A549 treated with Mapracorat at 1 μM for 4 hours (cell line): ENCODE data around the gene SLC44A4. TPM values are rescaled to one million over a fixed set of nuclear protein-coding genes. Genes with fewer than 3 reads are reported as not detected.

Experiments
- total RNA-seq: library from RNA; stranded (reverse); fragments of 200-300 nt; extraction: Qiagen RNA extraction; gene quantifications from 5 replicates; pipeline ENCODE4 v1.2.3, GENCODE V29; 2022

The SLC44A4 gene
- total RNA-seq: 0.15 TPM in 1 of 5 replicates, not detected in the others

DNA sequence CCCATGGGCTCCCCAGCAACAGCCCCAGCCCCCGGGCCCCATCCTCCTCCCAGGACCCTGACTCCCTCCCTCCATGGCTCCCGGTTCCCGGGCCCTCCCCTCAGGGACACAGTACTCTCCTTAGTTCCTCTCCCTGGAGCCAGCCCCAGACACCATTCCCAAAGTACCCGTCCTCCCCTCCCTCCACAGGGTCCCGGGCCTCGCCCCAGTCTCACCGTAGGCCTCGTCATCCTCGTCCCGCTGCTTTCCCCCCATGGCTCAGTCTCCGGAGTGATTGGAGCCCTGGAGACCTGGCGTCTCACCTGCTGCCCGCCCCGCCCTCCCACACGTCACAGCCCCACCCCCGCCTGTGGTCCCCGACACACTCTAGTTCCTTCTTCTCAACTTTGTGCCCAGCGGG, at the start of gene SLC44A4:
TSS of gene SLC44A4 (minus strand) at position 272 of the 400 bp plus-strand sequence. CDS start at position 255, 17 bp downstream.

DNA sequence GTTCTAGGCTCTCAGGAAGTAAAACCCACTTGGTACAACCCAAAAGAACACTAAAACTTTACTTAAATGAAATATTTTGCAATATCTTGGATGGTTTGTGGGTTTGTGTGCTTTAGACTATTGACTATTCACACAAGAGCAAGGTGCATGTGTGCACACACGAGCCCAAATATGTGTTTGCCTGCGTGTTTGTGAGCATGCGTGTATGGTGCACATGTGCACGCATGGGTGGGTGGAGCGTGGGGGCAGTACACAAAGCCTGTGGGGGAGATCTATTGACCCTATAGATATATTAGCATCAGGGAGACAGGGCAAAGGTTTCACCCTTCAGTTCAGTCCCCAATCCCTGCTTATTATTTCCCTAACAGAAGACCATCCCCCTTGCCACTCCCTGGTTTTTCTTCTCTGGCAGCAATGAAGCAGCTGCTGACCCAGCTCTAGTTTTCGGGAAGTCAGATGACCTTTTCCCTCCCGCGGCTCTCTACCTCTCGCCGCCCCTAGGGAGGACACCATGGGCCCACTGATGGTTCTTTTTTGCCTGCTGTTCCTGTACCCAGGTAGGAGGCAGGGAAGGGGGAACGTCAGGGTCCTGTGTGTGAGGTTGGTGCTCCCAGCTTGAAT, 48.6 kb upstream of the SLC44A4 start, which contains the start of gene C2:
TSS of gene C2 (plus strand) at position 476 of the 621 bp plus-strand sequence. CDS start at position 512, 36 bp downstream.

DNA sequence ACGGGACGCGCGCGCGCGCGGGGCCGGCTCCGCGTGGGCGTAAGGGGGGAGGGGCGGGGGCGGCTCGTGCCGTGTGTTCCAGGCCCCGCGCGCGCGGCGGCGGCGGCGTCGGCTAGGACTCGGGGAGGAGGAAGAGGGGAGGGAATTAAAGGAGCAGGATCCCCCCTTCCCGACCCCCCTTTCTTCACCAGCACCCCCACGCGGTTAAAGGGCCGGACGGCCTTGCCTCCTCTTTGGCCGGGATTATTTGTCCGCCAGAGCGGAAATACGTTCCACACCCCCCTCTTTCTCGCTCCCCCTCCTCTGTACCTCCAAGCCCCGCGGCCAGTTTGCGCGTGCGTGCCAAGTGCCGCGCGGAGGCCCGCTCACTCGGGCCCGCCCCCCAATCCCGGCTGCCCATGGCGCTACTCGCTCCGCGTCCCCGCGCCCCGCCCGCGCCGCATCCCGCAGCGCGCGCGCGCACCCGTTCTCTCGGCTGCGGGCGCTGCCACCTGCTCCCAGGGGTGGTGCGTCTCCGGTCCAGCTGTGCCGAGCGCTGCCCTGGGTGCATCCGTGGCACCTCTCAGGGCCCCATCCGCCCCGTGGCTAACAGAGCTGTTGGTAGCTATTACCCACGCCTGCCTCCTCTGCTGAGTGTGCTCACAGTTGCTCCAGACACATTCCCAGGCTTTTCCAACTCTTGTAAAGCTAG, 23.3 kb upstream of the SLC44A4 start, which contains the start of gene ZBTB12:
TSS of gene ZBTB12 (minus strand) at position 134 of the 691 bp plus-strand sequence. CDS start 781 bp downstream, outside the sequence.

DNA sequence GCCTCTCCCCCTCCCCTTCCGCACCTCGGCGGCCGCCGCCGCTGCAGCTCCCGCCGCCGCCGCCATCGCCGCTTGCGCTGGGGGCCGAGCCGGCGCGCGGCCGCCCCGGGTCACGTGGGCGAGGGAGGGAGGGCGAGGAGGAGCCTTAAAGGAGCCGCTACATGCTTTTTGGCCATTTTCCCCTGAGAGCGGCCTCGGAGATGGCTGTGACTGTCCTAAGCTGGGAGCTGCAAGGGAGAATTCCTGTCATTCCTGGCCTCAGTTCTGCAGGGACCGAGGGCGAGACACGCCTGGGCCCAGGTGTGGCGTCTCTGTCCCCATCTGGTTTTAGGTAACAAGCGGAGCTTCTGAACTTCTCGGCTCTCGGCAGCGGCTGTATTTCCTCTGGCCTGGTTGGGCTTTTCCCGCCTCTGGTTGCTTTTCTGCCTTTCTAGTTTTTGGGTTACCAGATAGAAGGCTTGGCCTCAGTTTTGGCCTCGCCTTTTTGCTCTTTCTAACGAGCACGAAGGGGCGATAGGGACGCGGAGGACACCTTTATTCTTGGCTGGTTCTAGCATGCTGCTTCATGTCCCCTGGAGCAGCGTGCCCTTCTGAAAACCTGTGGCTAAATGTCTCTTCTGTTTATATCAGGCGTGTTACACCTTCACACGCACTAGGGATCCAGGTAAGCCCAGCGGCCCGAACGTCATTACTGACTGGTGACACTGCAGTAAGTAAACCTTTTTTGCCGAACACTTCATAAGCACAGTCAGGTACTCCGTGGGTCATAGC, 19.0 kb upstream of the SLC44A4 start, which contains the start of gene EHMT2:
TSS of gene EHMT2 (minus strand) at position 87 of the 771 bp plus-strand sequence. CDS start at position 66, 21 bp downstream.

DNA sequence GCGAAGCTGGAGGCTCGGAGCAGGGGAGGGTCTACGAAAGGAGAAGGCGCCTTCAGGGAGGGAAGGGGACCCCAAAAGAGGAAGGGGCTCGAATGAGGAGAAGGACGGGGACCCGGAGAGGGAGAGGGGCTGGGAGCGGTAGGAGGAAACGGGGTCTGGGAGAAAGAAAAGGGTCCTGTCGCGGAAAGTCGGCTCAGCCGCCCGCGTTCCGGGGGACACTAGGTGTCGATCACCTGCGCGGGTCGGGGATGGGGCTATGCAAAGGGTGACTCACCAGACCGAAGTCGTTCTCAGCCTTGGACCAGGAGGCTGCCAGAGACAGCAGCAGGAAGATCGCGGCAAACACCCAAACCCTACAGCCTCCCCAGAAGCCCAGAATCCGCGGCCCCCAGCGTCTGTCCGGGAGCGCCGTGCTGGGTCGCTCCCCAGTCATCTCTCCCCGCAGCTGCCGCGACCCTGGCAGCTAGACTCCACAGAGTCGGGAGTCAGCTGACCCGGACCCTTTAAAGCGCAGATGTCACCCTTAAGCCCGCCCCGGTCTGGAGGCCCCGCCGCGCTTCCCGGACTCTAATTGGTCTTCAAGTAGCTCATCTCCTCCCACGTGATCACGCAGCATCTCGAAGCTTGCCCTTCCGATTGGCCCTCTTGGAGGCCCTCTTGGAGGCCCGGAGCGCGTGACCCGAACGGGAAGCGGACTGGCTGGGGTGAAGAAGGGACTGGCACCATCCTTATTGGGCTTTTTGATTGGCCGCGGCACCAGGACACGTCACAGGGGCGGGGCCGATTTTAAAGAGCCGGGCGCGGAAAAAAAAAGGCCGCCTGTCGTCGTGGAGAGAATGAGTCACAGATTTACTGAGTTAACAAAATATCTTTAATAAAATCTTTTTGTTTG, 16.2 kb downstream of the SLC44A4 start, which contains the start of gene NEU1:
TSS of gene NEU1 (minus strand) at position 478 of the 892 bp plus-strand sequence. CDS start at position 433, 45 bp downstream.

DNA sequence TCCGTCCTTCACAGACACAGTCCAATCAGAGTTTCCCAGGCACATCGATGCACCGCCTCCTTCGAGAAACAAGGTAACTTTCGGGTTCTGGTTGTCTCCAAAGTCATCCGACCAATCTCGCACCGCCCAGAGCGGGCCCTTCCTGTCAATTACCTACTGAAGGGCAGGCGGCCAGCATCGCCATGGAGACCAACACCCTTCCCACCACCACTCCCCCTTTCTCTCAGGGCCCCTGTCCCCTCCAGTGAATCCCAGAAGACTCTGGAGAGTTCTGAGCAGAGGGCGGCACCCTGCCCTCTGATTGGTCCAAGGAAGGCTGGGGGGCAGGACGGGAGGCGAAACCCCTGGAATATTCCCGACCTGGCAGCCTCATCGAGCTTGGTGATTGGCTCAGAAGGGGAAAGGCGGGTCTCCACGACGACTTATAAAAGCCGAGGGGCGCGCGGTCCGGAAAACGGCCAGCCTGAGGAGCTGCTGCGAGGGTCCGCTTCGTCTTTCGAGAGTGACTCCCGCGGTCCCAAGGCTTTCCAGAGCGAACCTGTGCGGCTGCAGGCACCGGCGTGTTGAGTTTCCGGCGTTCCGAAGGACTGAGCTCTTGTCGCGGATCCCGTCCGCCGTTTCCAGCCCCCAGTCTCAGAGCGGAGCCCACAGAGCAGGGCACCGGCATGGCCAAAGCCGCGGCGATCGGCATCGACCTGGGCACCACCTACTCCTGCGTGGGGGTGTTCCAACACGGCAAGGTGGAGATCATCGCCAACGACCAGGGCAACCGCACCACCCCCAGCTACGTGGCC, 51.3 kb downstream of the SLC44A4 start, which contains the start of gene HSPA1B:
TSS of gene HSPA1B (plus strand) at position 453 of the 794 bp plus-strand sequence. CDS start at position 666, 213 bp downstream.

DNA sequence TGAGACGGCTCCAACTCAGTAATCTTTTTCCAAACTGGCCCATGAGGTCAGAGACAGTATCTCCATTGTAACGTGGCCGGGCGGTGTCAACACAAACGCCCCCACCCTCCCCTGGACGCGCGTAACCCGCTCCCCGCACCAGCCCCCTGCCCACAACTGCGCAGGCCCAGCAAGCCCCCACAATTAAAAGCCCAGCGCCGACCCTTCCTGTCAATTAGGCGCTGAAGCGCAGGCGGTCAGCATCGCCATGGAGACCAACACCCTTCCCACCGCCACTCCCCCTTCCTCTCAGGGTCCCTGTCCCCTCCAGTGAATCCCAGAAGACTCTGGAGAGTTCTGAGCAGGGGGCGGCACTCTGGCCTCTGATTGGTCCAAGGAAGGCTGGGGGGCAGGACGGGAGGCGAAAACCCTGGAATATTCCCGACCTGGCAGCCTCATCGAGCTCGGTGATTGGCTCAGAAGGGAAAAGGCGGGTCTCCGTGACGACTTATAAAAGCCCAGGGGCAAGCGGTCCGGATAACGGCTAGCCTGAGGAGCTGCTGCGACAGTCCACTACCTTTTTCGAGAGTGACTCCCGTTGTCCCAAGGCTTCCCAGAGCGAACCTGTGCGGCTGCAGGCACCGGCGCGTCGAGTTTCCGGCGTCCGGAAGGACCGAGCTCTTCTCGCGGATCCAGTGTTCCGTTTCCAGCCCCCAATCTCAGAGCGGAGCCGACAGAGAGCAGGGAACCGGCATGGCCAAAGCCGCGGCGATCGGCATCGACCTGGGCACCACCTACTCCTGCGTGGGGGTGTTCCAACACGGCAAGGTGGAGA, 63.6 kb downstream of the SLC44A4 start, which contains the start of the genes HSPA1A and HSPA1L:
TSS of gene HSPA1A (plus strand) at position 519 of the 814 bp plus-strand sequence. CDS start at position 733, 214 bp downstream.
TSS of gene HSPA1L (minus strand) at position 259 of the 814 bp plus-strand sequence. CDS start 3,311 bp downstream, outside the sequence.

Other genes starting within 250 kb of the SLC44A4 start
- 106 to 148 TPM (median 138 TPM) in 5 replicates for gene BAG6, start 226.3 kb downstream of the SLC44A4 start, total RNA-seq
- 2.8 to 3.7 TPM (median 2.9 TPM) in 5 replicates for gene APOM, start 223.1 kb downstream of the SLC44A4 start, total RNA-seq
- gene C6orf47, start 218.2 kb downstream of the SLC44A4 start, total RNA-seq: 11.1 to 12.4 TPM (median 11.6 TPM) in 5 replicates
- gene GPANK1, start 214.0 kb downstream of the SLC44A4 start, total RNA-seq: 10.2 to 12.1 TPM (median 11.4 TPM) in 5 replicates
- 167 to 177 TPM (median 171 TPM) in 5 replicates for gene CSNK2B, start 212.9 kb downstream of the SLC44A4 start, total RNA-seq
- gene LY6G5B, start 209.0 kb downstream of the SLC44A4 start, total RNA-seq: 2.1 to 5.7 TPM (median 3.8 TPM) in 5 replicates
- gene LY6G5C, start 197.9 kb downstream of the SLC44A4 start, total RNA-seq: 0.92 to 1.6 TPM (median 1.1 TPM) in 5 replicates
- gene ABHD16A, start 175.7 kb downstream of the SLC44A4 start, total RNA-seq: 11.3 to 19.8 TPM (median 18.4 TPM) in 5 replicates
- gene LY6G6F, start 172.1 kb downstream of the SLC44A4 start, total RNA-seq: not detected in 5 replicates
- gene LY6G6D, start 163.6 kb downstream of the SLC44A4 start, total RNA-seq: not detected in 5 replicates
- gene LY6G6C, start 157.3 kb downstream of the SLC44A4 start, total RNA-seq: 0.21 to 0.24 TPM (median 0.23 TPM) in 3 of 5 replicates, not detected in the others
- not detected in 5 replicates for gene MPIG6B, start 155.6 kb downstream of the SLC44A4 start, total RNA-seq
- gene DDAH2, start 149.7 kb downstream of the SLC44A4 start, total RNA-seq: 28.3 to 32.5 TPM (median 31.8 TPM) in 5 replicates
- 471 to 496 TPM (median 485 TPM) in 5 replicates for gene CLIC1, start 142.5 kb downstream of the SLC44A4 start, total RNA-seq
- 11.8 to 15.5 TPM (median 13.1 TPM) in 5 replicates for gene MSH5, start 139.0 kb downstream of the SLC44A4 start, total RNA-seq
- 2.6 to 5.2 TPM (median 4.3 TPM) in 5 replicates for gene SAPCD1, start 116.3 kb downstream of the SLC44A4 start, total RNA-seq
- 0.72 to 2.2 TPM (median 1.4 TPM) in 5 replicates for gene VWA7, start 101.7 kb downstream of the SLC44A4 start, total RNA-seq
- gene VARS1, start 83.2 kb downstream of the SLC44A4 start, total RNA-seq: 45.6 to 60.9 TPM (median 53.8 TPM) in 5 replicates
- 51.0 to 62.8 TPM (median 60.8 TPM) in 5 replicates for gene LSM2, start 72.0 kb downstream of the SLC44A4 start, total RNA-seq
- 1.3 to 1.8 TPM (median 1.5 TPM) in 5 replicates for gene HSPA1L, start 63.7 kb downstream of the SLC44A4 start, total RNA-seq
- gene HSPA1A, start 63.5 kb downstream of the SLC44A4 start, total RNA-seq: 132 to 252 TPM (median 194 TPM) in 5 replicates
- gene HSPA1B, start 51.3 kb downstream of the SLC44A4 start, total RNA-seq: 89.4 to 177 TPM (median 151 TPM) in 5 replicates
- gene NEU1, start 16.2 kb downstream of the SLC44A4 start, total RNA-seq: 21.6 to 33.6 TPM (median 26.8 TPM) in 5 replicates
- gene EHMT2, start 18.7 kb upstream of the SLC44A4 start, total RNA-seq: 19.9 to 30.0 TPM (median 29.0 TPM) in 5 replicates
- 2.4 to 4.1 TPM (median 3.7 TPM) in 5 replicates for gene ZBTB12, start 23.1 kb upstream of the SLC44A4 start, total RNA-seq
- 0.26 to 0.46 TPM (median 0.31 TPM) in 5 replicates for gene C2, start 48.7 kb upstream of the SLC44A4 start, total RNA-seq
- gene CFB, start 67.1 kb upstream of the SLC44A4 start, total RNA-seq: 1.9 to 2.3 TPM (median 2.0 TPM) in 5 replicates
- 76.0 to 93.4 TPM (median 77.7 TPM) in 5 replicates for gene NELFE, start 80.0 kb upstream of the SLC44A4 start, total RNA-seq
- 19.7 to 26.3 TPM (median 23.2 TPM) in 5 replicates for gene SKIC2, start 80.2 kb upstream of the SLC44A4 start, total RNA-seq
- gene DXO, start 93.1 kb upstream of the SLC44A4 start, total RNA-seq: 10.3 to 13.3 TPM (median 11.0 TPM) in 5 replicates
- 0.97 to 1.7 TPM (median 1.4 TPM) in 5 replicates for gene C4A, start 103.1 kb upstream of the SLC44A4 start, total RNA-seq
- gene C4B, start 135.8 kb upstream of the SLC44A4 start, total RNA-seq: 0.69 to 1.5 TPM (median 1.3 TPM) in 5 replicates
- not detected in 5 replicates for gene CYP21A2, start 159.4 kb upstream of the SLC44A4 start, total RNA-seq
- gene TNXB, start 230.3 kb upstream of the SLC44A4 start, total RNA-seq: 0.32 to 0.76 TPM (median 0.50 TPM) in 5 replicates
- gene ATF6B, start 249.2 kb upstream of the SLC44A4 start, total RNA-seq: 26.5 to 36.2 TPM (median 33.1 TPM) in 5 replicates